GM18873 (cell line): ENCODE results near the gene CPED1.

Experiments
- ATAC-seq: cut with Tn5 transposase; IDR thresholded peaks from one replicate; pipeline ENCODE4 v1.9.1; 2021; ENCODE audit warnings: mild to moderate bottlenecking, moderate library complexity, moderate number of reproducible peaks; ENCODE audit not compliant: unreplicated experiment, low FRiP score

CPED1 gene

GRCh38 chr7:121331574-121331973 is 343.1 kb downstream of the CPED1 start:
- no peak for ATAC-seq

DNA sequence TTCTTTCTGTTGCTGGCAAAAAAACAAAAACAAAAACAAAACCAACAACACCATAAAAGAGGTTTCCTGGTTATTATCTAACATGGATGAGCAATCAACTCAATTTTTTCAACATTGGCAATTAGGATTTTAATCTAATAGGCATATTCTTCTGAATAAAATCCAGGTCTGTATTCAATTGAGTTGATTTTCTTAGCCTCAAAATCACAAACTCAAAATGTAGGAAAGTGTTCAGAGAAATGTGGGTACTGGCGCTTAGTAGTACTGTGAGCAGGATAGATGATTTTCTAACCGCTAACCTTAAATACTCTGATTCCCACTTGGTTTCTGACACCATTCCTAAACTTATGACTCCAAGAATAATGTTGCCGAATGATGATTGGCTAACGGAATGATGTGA is 345.9 kb downstream of the CPED1 start:
- ATAC-seq, result no peak

GRCh38 chr7:121334875-121335648 is 346.6 kb downstream of the CPED1 start:
- no peak for ATAC-seq

- no peak for ATAC-seq
These were observed 348.1 kb downstream of the CPED1 start for GRCh38 chr7:121336579-121336978.

DNA sequence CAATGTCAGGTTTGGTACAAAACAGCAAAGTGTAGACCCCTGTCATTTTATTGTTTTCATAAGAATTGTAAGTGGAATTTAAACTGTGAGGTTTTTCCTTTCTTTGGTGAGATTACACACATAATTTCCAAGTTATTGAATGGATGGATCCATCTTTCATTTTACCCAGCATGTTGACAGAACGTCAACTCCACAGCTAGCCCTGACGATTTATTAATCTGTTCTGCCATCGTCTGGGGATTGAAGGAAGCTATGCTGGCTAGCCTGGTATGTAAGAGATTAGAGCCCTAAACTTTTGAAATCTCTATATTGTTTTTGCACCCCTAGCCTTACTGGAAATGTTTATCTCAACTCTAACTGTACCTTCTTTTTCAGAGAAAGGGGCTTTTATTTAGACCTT is 348.9 kb downstream of the CPED1 start:
- ATAC-seq, result no peak

DNA sequence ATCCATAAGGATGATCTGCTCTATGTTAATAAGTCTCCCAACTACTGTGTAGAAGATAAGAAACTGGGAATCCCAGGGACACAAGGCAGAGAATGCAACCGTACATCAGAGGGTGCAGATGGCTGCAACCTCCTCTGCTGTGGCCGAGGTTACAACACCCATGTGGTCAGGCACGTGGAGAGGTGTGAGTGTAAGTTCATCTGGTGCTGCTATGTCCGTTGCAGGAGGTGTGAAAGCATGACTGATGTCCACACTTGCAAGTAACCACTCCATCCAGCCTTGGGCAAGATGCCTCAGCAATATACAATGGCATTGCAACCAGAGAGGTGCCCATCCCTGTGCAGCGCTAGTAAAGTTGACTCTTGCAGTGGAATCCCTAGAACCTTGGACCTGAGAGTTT is 350.6 kb downstream of the CPED1 start:
- ATAC-seq, result no peak

- ATAC-seq, result no peak
These were observed 353.4 kb downstream of the CPED1 start for GRCh38 chr7:121341933-121342332.

DNA sequence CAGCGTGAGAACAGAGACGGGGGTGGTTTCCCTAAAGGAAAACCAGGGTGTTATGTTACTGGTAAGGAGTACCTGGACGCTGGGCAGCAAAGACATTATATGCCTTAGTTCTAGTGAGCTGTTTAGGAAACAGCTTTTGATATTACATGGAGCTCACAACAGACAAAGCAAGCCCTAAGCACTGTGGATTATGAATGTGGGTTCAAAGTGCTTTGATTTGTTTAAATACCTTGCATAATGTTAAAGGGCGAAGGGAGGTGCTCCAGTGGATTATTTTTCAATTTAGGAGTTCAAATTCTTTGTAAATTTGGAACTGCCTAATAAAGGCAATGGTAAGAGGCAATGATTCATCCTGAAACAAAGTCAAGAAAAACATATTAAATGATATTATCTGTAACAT is 354.1 kb downstream of the CPED1 start:
- ATAC-seq, result no peak

- no peak for ATAC-seq
These were observed 354.8 kb downstream of the CPED1 start for GRCh38 chr7:121343302-121343701.

DNA sequence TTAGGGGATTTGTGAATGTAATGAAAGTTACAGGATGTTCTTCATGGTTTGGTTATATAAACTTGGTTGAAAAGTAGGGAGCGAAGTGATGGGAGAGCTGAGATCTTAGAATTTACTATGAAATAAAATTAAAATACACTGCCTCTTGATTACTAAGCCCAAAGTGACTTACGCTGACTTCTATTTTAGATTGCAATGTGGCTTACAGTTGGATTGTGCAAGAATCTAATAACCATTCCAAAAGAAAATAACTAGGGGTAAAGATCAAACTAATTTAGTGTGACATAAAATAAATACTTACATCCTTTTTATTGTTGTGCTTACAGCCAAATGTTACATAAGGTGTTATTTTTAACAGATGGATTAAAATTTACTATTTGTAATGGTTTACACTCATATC is 355.6 kb downstream of the CPED1 start:
- ATAC-seq, result no peak

- no peak for ATAC-seq
These were observed 356.0 kb downstream of the CPED1 start for GRCh38 chr7:121344497-121344896.
